Measurements from ENCODE around the gene MACROH2A1.

DNA sequence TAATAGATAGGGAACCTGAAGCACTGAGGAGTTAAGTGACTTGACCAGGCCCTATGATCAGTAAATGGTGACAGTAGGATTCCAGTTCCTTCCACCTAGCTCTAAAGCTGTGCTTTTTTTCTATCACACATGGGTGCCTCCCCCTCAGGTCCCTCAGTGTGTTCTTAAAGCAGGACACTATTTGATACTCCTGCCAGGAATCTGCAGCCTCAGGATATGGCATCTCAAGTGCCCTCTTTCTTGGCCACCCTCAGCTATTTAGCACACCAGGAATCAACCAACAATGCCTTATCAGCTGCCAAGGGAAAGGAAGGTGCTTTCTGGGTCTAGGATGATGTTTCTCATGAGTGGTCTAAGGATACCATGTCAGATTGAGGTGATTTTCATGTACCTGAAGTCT lies 49.1 kb downstream of the MACROH2A1 start:
- TF ChIP-seq, protein P1, sequence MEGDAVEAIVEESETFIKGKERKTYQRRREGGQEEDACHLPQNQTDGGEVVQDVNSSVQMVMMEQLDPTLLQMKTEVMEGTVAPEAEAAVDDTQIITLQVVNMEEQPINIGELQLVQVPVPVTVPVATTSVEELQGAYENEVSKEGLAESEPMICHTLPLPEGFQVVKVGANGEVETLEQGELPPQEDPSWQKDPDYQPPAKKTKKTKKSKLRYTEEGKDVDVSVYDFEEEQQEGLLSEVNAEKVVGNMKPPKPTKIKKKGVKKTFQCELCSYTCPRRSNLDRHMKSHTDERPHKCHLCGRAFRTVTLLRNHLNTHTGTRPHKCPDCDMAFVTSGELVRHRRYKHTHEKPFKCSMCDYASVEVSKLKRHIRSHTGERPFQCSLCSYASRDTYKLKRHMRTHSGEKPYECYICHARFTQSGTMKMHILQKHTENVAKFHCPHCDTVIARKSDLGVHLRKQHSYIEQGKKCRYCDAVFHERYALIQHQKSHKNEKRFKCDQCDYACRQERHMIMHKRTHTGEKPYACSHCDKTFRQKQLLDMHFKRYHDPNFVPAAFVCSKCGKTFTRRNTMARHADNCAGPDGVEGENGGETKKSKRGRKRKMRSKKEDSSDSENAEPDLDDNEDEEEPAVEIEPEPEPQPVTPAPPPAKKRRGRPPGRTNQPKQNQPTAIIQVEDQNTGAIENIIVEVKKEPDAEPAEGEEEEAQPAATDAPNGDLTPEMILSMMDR (IDR thresholded peaks at IDR 0.05), result no peak
- no peak for TF ChIP-seq POLR2A (IDR thresholded peaks at IDR 0.05)
